Cortex of kidney (tissue), 1 donor: ENCODE measurements around the gene SLC5A1.

Source experiments
- DNase-seq: peaks from one replicate; lab custom pipeline; 2025; lab: John Stamatoyannopoulos, UW

The SLC5A1 gene

GRCh38 chr22:32042924-32043323, at the start of gene SLC5A1:
Gene SLC5A1 (plus strand): TSS chr22:32043261. CDS start chr22:32043282, 21 bp downstream.
- no peak for DNase-seq

- no peak for DNase-seq
Measured at GRCh38 chr22:31995046-31995445, 48.0 kb upstream of the SLC5A1 start.

GRCh38 chr22:31995807-31996206, 47.3 kb upstream of the SLC5A1 start:
- DNase-seq = no peak

- DNase-seq = no peak
Measured at GRCh38 chr22:31998784-31999385, 44.2 kb upstream of the SLC5A1 start.

GRCh38 chr22:32000181-32000580, 42.9 kb upstream of the SLC5A1 start:
- DNase-seq = no peak

GRCh38 chr22:32005453-32005852, 37.6 kb upstream of the SLC5A1 start:
- DNase-seq = no peak

GRCh38 chr22:32013200-32013599, 29.9 kb upstream of the SLC5A1 start:
- no peak for DNase-seq

GRCh38 chr22:32016081-32016480, 27.0 kb upstream of the SLC5A1 start:
- DNase-seq = no peak

GRCh38 chr22:32018056-32018455, 25.0 kb upstream of the SLC5A1 start:
- DNase-seq = no peak

GRCh38 chr22:32020117-32020516, 22.9 kb upstream of the SLC5A1 start:
- no peak for DNase-seq

- no peak for DNase-seq
Measured at GRCh38 chr22:32021716-32022115, 21.3 kb upstream of the SLC5A1 start.

- DNase-seq = no peak
Measured at GRCh38 chr22:32023251-32023827, 19.7 kb upstream of the SLC5A1 start.

- no peak for DNase-seq
Measured at GRCh38 chr22:32024796-32025195, 18.3 kb upstream of the SLC5A1 start.

- no peak for DNase-seq
Measured at GRCh38 chr22:32030518-32031247, 12.4 kb upstream of the SLC5A1 start.

GRCh38 chr22:32031466-32031865, 11.6 kb upstream of the SLC5A1 start:
- DNase-seq = no peak

GRCh38 chr22:32034275-32034674, 8.8 kb upstream of the SLC5A1 start:
- DNase-seq = no peak

GRCh38 chr22:32037236-32037635, 5.8 kb upstream of the SLC5A1 start:
- DNase-seq = no peak

- no peak for DNase-seq
Measured at GRCh38 chr22:32040324-32040904, 2.6 kb upstream of the SLC5A1 start.

- no peak for DNase-seq
Measured at GRCh38 chr22:32043391-32043790, 330 bp downstream of the SLC5A1 start.

- DNase-seq = no peak
Measured at GRCh38 chr22:32044477-32044876, 1.4 kb downstream of the SLC5A1 start.

GRCh38 chr22:32044913-32045312, 1.9 kb downstream of the SLC5A1 start:
- no peak for DNase-seq

GRCh38 chr22:32048069-32048468, 5.0 kb downstream of the SLC5A1 start:
- DNase-seq = no peak
